GM18873 (cell line): Measurements from ENCODE around the gene B4GALT5.

Experiments used
- ATAC-seq: cut with Tn5 transposase; IDR thresholded peaks from one replicate; pipeline ENCODE4 v1.9.1; 2021; ENCODE audit warnings: mild to moderate bottlenecking, moderate library complexity, moderate number of reproducible peaks; ENCODE audit not compliant: unreplicated experiment, low FRiP score

The B4GALT5 gene

GRCh38 chr20:49661560-49662329 lies 51.9 kb downstream of the B4GALT5 start:
- no peak for ATAC-seq

DNA sequence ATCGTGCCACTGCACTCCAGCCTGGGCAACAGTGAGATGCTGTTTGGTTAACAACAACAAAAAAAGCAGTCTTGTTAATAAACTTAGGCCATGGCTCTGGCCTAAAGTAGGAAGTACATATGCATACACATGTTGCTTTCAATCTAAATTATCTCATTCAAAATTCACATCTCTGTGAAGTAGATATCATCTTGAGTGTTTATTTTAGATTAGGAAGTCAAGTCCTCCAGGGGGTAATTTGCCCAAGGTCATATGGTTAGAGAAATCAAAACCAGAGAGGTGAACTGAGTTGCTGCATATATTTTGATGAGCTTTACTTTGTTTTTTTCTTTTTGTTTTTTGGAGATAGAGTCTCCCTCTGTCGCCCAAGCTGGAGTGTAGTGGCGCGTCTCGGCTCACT lies 52.8 kb downstream of the B4GALT5 start:
- ATAC-seq: no peak

DNA sequence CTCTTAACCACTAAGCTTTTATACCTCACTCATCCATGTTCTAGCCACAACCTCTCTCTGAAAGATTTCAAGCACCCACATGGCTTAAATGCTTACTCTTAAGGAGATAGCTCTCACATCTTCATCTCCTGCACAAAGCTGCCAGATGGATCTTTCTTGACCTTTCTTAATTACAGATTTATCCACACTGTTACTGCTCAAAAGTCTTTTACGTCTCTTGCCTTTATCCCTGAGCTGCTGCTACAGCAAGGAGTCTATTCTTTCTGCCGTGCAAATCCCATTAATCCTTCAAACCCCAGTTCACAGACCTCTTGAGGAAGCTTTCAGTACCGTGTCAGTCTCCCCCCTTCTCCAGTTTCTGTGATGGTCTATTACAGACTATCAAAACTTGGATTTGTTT lies 54.6 kb downstream of the B4GALT5 start:
- ATAC-seq: no peak

GRCh38 chr20:49658508-49658907 lies 55.2 kb downstream of the B4GALT5 start:
- ATAC-seq: no peak

DNA sequence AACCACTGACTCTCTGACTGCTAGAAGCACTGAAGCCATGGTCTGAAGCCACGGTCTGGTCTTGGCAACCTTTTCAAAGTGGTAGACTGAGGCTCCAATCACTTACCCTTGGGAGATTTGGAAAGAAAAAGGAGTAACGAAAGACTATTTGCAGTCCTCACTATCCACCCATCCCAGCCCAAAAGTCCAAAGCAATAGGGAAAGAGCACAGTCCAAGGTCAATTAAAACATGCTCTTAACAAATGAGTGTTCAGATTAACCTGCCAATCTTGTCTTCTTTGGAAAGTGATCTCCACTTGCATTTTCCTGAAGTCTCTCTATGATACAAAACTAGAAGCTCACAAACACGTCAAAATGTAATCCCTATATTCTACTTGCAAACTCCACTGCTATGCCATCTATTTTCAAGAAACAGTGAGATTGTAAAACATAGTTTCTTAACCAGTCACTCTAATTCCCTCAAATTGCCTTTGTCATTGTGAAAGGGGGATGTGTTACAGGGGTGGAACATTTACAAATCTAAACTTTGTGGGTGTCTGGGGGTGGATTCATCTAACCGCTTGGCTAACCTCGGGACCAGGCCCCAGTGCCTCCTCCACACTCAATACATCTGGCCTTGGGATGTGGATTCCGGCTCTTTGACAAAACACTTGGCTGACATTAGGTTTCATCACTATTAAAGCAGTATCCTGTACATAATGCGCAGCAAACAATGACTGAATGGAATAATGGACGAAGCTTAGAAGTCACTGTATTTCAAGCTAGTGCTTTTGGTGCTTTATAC lies 56.4 kb downstream of the B4GALT5 start:
- ATAC-seq: no peak

DNA sequence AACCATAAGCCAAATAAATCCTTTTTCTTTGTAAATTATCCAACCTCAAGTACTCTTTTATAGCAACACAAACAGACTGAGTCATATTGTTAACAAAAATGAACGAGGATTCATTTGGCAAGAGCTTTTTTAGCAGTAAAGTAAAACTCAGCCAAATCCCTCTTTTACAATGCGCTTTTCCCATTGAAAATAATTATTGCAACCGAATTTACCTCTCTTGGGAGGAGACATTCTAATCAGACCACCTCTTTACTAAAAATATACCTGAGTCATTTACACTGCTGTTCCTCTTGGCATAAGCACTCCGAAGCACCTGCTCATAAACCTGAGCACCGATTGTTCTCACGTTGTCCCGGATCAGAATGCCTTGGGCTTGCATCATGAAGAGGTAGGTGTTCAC lies 57.4 kb downstream of the B4GALT5 start:
- no peak for ATAC-seq

DNA sequence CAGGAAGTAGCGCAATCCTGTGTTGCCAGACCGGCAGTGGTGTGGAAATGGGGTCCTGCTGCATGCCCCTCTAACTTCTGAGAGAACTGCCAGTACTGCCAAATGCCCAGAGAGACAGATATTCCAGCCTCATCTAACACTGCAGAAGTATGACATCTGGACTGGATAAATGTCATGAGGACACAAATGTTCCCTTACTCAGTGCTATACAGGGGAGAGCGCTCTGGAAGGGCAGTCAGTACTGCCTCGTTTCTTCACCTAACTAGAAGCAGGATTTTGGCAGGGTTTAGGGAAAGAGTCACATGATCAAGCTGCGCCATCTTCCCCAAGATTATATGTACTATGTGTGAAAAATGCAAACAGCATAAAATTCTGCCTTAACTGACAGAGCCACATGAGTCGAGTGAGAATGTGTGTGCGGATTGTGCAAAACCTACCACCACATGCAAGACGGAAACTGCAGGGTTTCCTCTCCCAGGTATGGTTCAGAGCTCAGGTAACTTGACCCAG lies 59.7 kb downstream of the B4GALT5 start:
- no peak for ATAC-seq

DNA sequence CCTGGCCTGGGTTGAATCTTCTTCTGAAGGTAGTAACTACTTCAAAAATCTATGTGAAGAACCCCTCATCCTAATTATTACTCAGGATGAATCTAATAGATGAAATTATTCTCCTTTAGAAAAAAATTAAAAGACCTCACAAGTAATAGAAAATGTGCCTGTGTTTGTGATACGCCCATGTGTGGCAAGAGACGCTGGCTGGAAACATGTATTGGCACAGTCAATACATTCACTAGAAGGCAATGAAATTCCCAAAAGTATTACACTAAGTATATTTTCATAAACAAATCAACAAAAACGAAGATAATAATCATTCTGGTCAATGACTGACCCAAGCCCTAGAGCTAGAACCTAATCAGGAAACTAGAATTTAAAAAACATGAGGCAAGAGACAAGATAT lies 64.0 kb downstream of the B4GALT5 start:
- ATAC-seq: no peak

GRCh38 chr20:49647550-49647949 lies 66.1 kb downstream of the B4GALT5 start:
- ATAC-seq: no peak

DNA sequence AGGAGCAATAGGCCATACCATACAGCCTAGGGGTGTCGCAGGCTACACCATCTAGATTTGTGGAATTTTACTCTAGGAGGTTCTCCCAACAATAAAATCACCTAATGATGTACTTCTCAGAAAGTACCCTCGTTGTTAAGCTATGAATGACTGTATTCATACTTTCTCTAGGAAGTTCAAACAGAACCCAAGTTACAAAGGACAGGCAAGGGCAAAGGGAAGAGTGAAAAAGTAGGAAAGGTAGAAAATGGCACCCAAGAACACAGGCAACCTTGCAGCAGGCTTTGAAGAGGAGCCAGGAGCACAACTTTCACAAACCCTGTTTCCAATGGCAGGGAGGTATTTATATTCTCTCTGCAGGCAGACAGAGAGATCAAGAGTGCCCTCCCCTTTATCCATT lies 67.2 kb downstream of the B4GALT5 start:
- no peak for ATAC-seq

GRCh38 chr20:49646126-49646525 lies 67.6 kb downstream of the B4GALT5 start:
- ATAC-seq: no peak

DNA sequence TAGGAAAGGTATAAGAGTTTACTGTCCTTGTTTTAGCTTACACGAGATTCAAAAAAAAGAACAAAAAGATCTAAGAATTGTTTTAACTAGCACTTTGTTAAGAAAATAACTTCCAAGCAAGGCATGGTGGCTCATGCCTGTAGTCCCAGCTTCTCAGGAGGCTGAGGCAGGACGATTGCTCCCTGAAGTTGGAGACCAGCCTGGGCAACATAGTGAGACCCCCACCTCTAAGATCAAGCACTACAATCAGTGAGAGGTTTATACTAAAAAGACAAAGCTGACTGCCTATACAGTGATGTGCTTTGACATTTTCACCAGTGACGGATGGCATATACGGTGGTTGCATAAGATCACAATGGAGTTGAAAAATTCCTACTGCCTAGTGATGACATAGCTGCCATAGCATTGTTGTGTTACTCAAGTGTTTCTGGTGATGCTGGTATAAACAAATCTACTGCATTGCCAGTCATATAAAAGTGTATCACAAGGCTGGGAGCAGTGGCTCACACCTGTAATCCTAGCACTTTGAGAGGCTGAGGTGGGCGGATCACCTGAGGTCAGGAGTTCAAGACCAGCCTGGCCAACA lies 68.6 kb downstream of the B4GALT5 start:
- no peak for ATAC-seq

GRCh38 chr20:49642816-49643215 lies 70.9 kb downstream of the B4GALT5 start:
- no peak for ATAC-seq

DNA sequence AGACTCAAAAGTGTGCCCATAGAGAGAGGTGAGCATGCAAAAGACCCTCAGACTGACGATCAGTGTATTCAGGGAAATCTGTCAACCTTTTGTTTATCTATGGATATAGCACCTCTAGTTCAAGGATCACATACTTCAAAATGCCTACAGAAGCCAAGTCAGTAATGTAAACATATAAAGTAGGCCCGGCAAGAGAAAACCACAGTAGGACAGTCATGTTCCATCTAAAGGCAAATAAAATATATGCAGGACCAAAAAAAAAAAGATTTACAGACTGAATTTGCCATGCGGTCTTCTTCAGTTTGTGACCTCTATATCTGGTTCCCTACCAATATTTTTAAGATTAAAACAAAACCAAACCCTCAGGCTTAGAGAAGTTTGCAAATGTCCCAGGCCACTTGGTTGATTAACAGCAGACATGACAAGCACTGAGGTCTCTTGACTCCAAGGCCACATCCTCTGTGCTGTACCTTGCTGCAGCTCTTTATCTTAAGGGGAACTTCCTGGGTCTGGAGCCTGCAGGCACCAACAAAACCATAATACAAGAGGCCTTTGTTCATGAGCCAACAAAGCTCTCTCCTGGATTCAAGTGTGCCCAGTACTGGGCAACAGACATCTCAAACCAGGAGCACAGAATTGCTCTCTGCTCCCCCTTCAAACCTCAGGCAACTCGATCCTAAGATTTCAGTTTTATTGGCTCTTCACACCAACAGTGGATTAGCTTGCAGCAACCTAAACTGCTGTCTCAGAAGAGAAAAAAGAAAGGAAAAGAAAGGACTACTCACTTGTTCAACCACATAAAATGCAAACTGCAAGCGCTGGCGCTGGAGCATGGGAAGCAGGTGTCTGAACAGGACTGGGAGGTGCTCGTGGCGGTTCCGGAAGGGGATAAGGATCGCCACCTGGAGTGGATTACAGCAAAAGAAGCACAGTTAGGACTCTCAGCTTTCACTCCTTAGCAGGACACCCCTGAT lies 71.7 kb downstream of the B4GALT5 start:
- ATAC-seq: no peak

GRCh38 chr20:49637046-49637637 lies 76.5 kb downstream of the B4GALT5 start:
- ATAC-seq: no peak

DNA sequence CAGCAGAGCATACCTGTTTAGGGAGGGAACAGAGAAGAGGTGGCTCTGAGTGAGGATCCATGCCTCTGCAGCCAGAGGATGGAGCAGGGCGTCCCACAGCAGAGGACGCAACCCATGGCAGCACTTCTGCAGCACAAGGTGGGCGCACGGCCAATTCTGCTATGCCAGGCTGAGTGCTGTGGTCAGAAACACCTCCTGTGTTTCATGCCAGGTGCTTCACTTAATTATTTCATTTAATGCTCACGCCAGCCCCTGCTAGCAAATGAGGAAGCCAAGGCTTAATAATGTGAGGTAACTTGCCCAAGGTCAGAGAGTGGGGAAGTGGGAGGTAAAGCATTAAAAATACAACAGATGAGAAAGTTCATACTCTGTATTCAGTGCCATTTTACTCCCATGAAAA lies 77.2 kb downstream of the B4GALT5 start:
- no peak for ATAC-seq

DNA sequence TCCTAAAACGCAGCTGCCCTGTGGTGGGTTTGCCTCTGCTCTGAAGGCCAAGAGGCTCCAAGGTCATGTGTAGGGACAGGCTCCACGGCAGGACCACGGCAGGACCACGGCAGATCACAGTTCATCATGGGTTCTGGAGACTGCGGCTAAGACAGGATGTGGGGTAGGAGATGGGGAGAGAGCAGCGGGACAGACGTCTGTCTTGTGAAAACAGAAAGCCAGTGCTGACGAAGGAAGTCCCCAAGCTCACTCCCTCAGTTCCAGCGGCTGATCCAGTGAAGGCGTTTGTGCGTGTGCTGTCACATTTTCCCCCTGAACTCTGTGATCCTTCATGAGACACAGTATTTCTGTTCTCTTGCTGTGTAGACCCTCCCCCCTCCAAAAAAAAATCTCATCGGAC lies 77.8 kb downstream of the B4GALT5 start:
- ATAC-seq: no peak

GRCh38 chr20:49635166-49635565 lies 78.5 kb downstream of the B4GALT5 start:
- no peak for ATAC-seq

DNA sequence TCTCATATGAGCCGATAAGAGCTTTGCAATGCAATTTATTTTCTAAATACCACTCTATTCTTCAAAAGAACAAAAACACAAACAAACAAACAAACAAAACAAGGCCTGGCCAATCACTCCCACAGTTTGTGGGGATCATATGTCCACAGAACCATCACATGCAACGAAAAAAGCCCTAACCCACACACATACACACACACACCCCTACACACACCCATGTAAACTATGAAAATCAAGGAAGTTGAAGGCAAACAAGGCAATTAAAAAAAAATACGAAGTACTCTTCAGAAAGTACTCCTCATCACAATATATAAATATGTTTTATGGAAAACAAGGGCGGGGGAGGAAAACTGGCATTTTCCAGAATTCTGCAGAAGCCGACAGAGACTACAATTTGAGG lies 79.6 kb downstream of the B4GALT5 start:
- no peak for ATAC-seq

- no peak for ATAC-seq
Measured at GRCh38 chr20:49633643-49634042, 80.0 kb downstream of the B4GALT5 start.
